Right lobe of liver (tissue), 4 donors: ENCODE results near the gene CLDN3.

ENCODE experiments used
- CTCF ChIP-seq, 4 donors: fragments of 200-600 bp in 3 of 4; fragments of 450-650 bp in 1 of 4; IDR thresholded peaks; one replicate each; pipeline versions ENCODE4 v1.5.1 to v1.8.0; 2016 to 2022; ENCODE audit warnings: antibody characterized with exemption in 4 of 4, mild to moderate bottlenecking in 2 of 4
- POLR2A ChIP-seq: fragments of 450-650 bp; IDR thresholded peaks from one replicate; pipeline ENCODE4 v1.6.1; 2017; ENCODE audit warnings: antibody characterized with exemption, mild to moderate bottlenecking
- donor health status: DM: no; HTN: no; CAD: no.
- donor health status: DM: no; HTN: no; CAD: no.
- donor health status: DM: no; HTN: yes; CAD: no.

GRCh38 chr7:73737491-73738219 is 32.4 kb downstream of the CLDN3 start:
- no peak for TF ChIP-seq POLR2A
- no peak for TF ChIP-seq CTCF (IDR thresholded peaks at IDR 0.05)
